ENCODE results near the gene OPA3.
"Not testable (repeated sequence)": the region's sequence is repeated elsewhere in the genome, so short reads cannot be mapped to it uniquely, and the experiment has no call there.

OPA3 gene

DNA sequence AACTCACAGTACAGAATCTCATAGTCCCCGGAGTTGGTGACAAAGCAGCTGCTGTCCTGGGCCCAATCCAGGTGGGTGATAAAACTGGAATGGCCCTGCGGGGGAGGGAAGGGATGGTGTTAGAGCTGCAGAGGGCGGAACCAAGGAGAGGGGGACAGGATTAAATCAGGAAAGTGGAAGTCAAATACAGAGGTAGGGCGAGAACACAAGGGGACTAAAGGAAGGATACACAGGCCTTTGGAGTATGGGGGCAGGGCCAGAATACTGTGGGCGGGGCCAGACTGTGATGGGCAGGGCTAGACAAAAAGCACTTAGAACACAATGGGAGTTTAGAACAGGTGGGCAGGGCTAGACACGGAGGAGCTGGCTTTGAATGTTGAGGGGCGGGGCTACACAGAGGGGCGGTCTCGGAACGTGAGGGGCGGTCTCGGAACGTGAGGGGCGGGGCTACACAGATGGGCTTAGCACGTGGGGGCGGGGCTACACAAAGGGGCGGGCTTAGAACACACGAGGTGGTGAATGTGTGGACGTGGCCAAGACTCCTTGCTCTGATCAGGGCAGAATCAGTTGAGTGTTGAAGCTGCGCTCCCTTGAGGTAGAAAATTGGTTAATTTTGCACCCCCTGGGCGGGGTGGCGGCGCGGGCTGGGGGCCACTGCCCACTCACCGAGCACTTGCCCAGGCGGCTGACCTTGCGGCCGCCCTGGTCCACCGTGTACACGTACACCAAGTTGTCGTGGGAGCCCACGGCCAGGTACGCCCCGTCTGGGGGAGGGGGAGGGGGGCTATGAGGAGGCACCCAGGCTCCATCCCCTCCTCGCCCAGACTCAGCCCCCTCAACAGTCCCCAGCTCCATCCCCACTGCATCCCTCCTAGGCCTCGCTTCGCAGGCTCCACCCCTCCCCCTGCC is 31.4 kb upstream of the OPA3 start:
- Histone ChIP-seq H3K36me3 (ENCODE audit: control insufficient read depth, insufficient read depth, low read length) (0 out of 2 replicates have a peak, but pooled peaks cover 5% of the 10 kb centered on the region), H3K27ac (ENCODE audit: low read length) (no peak overlapping the region)
- WGBS (ENCODE audit: insufficient coverage, insufficient read length) = no CpG with 5 or more reads among the region's 37 CpGs

DNA sequence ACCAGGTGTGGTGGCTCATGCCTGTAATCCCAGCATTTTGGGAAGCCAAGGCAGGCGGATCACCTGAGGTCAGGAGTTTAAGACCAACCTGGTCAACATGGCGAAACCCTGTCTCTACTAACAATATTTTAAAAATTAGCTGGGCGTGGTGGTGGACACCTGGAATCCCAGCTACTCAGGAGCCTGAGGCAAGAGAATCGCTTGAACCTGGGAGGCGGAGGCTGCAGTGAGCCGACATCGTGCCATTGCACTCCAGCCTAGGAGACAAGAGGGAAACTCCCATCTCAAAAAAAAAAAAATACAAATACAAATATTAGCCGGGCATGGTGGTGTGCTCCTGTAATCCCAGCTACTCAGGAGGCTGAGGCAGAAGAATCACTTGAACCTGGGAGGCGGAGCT is 30.5 kb upstream of the OPA3 start:
- DNase-seq (ENCODE audit: low read depth, low spot score); H3K27ac ChIP-seq (ENCODE audit: low read length); H3K9me3 ChIP-seq (ENCODE audit: control insufficient read depth, insufficient read depth, low read length); H3K36me3 ChIP-seq (ENCODE audit: control insufficient read depth, insufficient read depth, low read length); H3K4me1 ChIP-seq (ENCODE audit: control insufficient read depth, insufficient read depth, low read length); H3K4me3 ChIP-seq (ENCODE audit: low read length); H3K27me3 ChIP-seq (ENCODE audit: control insufficient read depth, insufficient read depth, low read length): not testable (repeated sequence)
- WGBS (ENCODE audit: insufficient coverage, insufficient read length) = no CpG with 5 or more reads among the region's 9 CpGs

More for the DNA sequence above, 31.4 kb upstream of the OPA3 start:
- Histone ChIP-seq H3K27me3 (ENCODE audit: control insufficient read depth, insufficient read depth, low read length) (no peaks in the 10 kb centered on the region), H3K4me3 (ENCODE audit: low read length) (peak overlapping the region; percentile 54), H3K9me3 (ENCODE audit: control insufficient read depth, insufficient read depth, low read length) (no peaks in the 10 kb centered on the region), H3K4me1 (ENCODE audit: control insufficient read depth, insufficient read depth, low read length) (no peaks in the 10 kb centered on the region)
- peak; percentile 98 for DNase-seq (ENCODE audit: low read depth, low spot score)

DNA sequence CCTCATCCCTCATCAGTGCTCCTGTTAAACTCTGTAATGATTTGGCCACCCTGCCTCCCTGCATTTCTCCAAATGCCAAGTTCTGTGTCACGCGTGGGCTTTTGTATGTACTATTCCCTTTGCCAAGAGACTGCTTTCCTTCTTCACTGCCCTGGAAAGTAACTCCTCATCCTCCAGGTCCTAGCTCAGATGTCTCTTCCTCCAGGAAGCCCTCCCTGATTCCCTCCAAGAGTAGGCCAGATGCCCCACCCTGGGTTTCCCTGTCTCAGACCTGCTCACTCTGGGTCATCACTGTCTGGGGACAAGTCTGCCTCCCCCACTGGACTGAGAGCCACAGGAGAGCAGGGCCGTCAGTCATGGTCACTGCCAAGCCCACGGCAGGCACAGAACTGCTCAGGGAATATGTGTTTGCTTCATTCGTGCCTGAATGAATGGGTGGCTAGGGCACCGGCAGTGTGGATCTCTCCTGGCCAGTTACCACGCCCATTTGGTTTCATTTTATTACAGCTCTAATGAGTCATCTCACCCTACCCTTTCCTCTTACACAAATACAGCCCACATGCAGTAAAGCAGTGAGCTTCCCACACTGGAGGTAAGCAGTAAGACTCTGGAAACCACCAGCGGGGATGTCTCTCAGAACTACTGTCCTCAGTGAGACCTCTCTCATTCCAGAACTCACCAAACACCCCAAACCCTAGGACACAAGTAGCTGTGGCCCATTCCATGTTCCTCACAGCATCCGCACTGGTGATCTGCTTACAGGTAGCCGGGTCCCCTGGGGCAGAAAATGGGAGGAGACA is 29.5 kb upstream of the OPA3 start:
- no CpG with 5 or more reads among the region's 10 CpGs for WGBS (ENCODE audit: insufficient coverage, insufficient read length)
- Histone ChIP-seq H3K27ac (ENCODE audit: low read length) (no peak overlapping the region), H3K4me3 (ENCODE audit: low read length) (no peak overlapping the region), H3K4me1 (ENCODE audit: control insufficient read depth, insufficient read depth, low read length) (no peaks in the 10 kb centered on the region), H3K27me3 (ENCODE audit: control insufficient read depth, insufficient read depth, low read length) (no peaks in the 10 kb centered on the region), H3K36me3 (ENCODE audit: control insufficient read depth, insufficient read depth, low read length) (0 out of 2 replicates have a peak, but pooled peaks cover 3% of the 10 kb centered on the region), H3K9me3 (ENCODE audit: control insufficient read depth, insufficient read depth, low read length) (no peaks in the 10 kb centered on the region)
- no peak for DNase-seq (ENCODE audit: low read depth, low spot score)

DNA sequence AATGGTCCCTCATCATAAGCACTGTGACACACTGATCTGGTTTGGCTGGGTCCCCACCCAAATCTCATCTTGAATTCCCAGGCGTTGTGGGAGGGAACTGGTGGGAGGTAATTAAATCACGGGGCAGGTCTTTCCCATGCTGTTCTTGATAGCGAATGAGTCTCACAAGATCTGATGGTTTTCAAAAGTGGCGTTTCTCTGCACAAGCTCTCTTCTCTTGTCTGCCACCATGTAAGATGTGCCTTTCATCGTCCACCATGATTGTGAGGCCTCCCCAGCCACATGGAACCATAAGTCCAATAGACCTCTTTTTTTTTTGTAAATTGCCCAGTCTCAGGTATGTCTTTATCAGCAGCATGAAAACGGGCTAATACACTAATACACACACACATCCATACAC is 24.3 kb upstream of the OPA3 start:
- no peak overlapping the region for H3K27ac ChIP-seq (ENCODE audit: low read length)
- H3K4me1 ChIP-seq (ENCODE audit: control insufficient read depth, insufficient read depth, low read length) = no peaks in the 10 kb centered on the region
- H3K9me3 ChIP-seq (ENCODE audit: control insufficient read depth, insufficient read depth, low read length) = no peaks in the 10 kb centered on the region
- 0 out of 2 replicates have a peak, but pooled peaks cover 3% of the 10 kb centered on the region for H3K36me3 ChIP-seq (ENCODE audit: control insufficient read depth, insufficient read depth, low read length)
- DNase-seq (ENCODE audit: low read depth, low spot score) = no peak
- H3K4me3 ChIP-seq (ENCODE audit: low read length) = no peak overlapping the region
- WGBS (ENCODE audit: insufficient coverage, insufficient read length) = no CpG with 5 or more reads among the region's 6 CpGs
- no peaks in the 10 kb centered on the region for H3K27me3 ChIP-seq (ENCODE audit: control insufficient read depth, insufficient read depth, low read length)

DNA sequence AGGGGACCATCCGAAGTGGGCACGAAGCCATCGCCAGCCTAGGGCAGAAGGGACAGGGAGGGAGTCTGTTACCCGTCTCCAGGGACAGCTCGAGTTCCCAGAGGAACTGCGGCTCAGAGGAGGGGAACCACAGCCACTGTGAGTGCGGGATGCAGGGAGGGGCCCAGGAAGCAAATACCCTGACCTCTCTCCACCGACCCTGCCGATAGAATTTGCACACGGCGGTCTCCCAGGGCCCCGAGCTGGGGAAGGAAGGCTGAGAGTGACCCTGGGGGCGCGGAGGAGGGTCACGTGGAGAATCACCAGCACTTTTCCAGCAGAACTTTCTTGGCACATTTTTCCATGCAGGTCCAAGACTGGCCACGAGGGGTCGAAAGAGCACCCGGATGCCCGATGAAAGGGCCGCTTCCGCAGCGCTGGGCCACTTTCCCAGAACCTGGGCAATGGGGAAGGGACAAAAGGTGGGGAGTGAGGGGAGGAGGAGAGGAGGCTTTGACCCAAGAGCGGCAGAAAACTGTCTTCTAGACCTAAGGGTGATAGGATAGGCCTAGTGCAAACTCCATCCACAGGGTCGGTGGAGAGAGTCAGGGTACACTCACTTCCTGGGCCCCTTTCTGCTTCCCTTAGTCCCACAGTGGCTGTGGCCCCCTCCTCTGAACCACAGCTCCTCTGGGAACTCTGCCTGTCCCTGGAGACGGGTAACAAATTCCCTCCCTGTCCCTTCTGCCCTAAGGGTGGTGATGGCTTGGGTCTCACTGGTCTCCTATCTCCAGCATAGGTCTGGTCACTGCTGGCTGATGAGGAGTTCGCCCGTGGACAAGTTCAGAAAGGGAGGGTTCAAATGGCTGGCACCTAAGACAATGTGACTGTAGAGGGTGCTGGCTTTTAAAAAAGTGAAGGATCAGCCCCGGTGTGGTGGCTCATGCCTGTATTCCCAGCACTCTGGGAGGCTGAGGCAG is 22.7 kb upstream of the OPA3 start:
- Histone ChIP-seq H3K27me3 (ENCODE audit: control insufficient read depth, insufficient read depth, low read length) (peaks cover 3% of the 10 kb centered on the region; the same call in 1 of the 2 replicates), H3K36me3 (ENCODE audit: control insufficient read depth, insufficient read depth, low read length) (no peaks in the 10 kb centered on the region), H3K27ac (ENCODE audit: low read length) (no peak overlapping the region), H3K4me1 (ENCODE audit: control insufficient read depth, insufficient read depth, low read length) (no peaks in the 10 kb centered on the region), H3K9me3 (ENCODE audit: control insufficient read depth, insufficient read depth, low read length) (no peaks in the 10 kb centered on the region), H3K4me3 (ENCODE audit: low read length) (peak overlapping the region; percentile 43; the same call in 1 of the 2 replicates)
- peak; percentile 71 for DNase-seq (ENCODE audit: low read depth, low spot score)
- WGBS (ENCODE audit: insufficient coverage, insufficient read length) = no CpG with 5 or more reads among the region's 28 CpGs

DNA sequence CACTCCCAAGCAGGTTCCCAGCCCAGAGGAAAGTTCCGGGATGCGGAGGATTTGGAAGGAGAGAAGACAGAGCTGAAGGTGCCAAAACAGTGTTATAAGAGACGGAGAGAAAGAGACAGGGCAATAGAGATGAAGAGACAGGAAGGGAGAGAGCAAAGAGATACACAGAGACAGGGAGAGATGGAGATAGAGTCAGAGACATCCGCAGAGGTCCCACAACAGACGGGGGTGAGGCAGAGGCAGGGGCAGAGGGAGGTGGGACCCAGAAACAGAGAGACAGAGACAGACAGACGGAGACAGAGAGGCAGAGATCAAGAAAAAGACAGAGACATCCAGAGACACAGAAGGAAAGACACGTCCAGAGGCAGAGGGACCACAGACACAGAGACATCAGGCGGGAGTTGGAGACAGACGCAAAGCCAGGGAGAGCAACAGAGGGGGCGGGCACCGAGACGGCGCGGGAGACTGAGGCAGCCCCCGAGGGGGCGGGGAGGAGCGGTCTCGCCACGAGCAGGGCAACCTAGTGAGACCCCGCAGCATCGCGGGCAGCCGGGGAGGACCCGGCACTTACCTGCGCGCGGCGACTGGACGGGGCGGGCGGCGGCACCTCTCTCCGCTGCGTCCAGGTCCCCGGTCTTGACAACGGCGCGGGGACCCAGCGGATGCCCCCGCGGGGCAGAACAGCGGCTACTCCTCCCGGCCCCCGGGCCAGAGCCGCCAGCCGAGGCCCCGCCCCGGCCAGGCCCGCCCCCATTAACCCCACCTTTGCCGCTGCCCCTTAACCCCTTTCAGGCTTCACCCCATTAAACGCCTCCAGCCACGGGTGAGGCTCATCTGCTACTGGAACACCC is 17.1 kb upstream of the OPA3 start, which contains the start of gene GPR4:
TSS of gene GPR4 (minus strand) at position 689 of the 851 bp plus-strand sequence. CDS start 10,346 bp downstream, outside the sequence.
- WGBS (ENCODE audit: insufficient coverage, insufficient read length) = no CpG with 5 or more reads among the region's 52 CpGs
- no peaks in the 10 kb centered on the region for H3K9me3 ChIP-seq (ENCODE audit: control insufficient read depth, insufficient read depth, low read length)
- no peak for DNase-seq (ENCODE audit: low read depth, low spot score)
- peaks cover 33% of the 10 kb centered on the region for H3K27me3 ChIP-seq (ENCODE audit: control insufficient read depth, insufficient read depth, low read length)
- peaks cover 11% of the 10 kb centered on the region for H3K4me1 ChIP-seq (ENCODE audit: control insufficient read depth, insufficient read depth, low read length)
- no peak within 1 kb of the TSS for H3K27ac ChIP-seq (ENCODE audit: low read length)
- H3K4me3 ChIP-seq (ENCODE audit: low read length) = peak within 1 kb of the TSS; percentile 8; the same call in 1 of the 2 replicates
- H3K36me3 ChIP-seq (ENCODE audit: control insufficient read depth, insufficient read depth, low read length) = no peaks in the 10 kb centered on the region

DNA sequence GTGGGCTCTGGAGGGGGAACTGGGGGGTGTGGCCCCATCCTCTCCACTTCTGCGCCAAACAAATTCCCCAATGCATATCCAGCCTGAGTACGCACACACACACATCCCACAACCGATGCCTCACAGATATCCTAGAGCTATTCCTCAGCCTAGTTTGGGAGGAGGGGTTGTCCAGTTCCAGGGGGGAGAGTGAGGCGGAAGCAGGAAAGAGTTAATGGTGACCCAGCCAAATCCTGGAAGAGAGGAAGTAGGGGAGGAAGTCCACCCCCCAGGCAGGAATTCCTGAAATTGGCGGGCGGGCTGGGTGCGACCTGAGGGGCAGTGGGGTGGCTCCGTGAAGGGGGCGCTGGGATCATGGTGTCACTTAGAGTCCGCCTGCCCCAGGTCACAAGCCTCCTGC is 16.5 kb upstream of the OPA3 start:
- no peak for DNase-seq (ENCODE audit: low read depth, low spot score)
- Histone ChIP-seq H3K36me3 (ENCODE audit: control insufficient read depth, insufficient read depth, low read length) (no peaks in the 10 kb centered on the region), H3K9me3 (ENCODE audit: control insufficient read depth, insufficient read depth, low read length) (no peaks in the 10 kb centered on the region), H3K4me1 (ENCODE audit: control insufficient read depth, insufficient read depth, low read length) (peaks cover 11% of the 10 kb centered on the region), H3K4me3 (ENCODE audit: low read length) (no peak overlapping the region), H3K27me3 (ENCODE audit: control insufficient read depth, insufficient read depth, low read length) (peaks cover 33% of the 10 kb centered on the region), H3K27ac (ENCODE audit: low read length) (no peak overlapping the region)
- no CpG with 5 or more reads among the region's 10 CpGs for WGBS (ENCODE audit: insufficient coverage, insufficient read length)

DNA sequence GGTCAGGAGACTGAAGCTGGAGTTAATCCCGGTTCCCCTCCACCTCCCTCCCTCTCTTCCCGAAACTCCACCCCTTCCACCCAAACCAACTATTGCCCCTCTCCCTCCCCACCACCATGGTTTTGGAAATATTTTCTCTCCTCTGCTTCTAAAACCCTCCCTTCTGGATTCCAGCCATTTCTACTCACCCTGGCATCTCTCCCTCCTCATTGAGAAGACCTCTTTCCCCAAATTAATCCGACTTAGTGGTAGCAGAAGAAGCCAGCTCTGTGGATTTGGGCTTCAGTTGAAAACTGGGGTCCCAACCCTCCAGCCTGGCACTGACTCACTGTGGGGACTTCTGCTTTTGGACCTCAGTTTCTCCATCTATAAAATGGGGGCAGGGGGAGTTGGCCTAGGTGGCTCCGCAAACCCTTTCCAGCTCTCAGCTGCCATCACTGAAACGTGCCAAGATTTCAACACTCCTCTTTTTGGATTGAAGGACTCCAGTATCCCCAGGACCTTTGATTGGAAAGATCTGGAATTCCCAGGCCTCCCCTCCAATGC is 15.8 kb upstream of the OPA3 start:
- Histone ChIP-seq H3K4me3 (ENCODE audit: low read length) (no peak overlapping the region), H3K27ac (ENCODE audit: low read length) (no peak overlapping the region), H3K9me3 (ENCODE audit: control insufficient read depth, insufficient read depth, low read length) (no peaks in the 10 kb centered on the region), H3K27me3 (ENCODE audit: control insufficient read depth, insufficient read depth, low read length) (peaks cover 33% of the 10 kb centered on the region), H3K36me3 (ENCODE audit: control insufficient read depth, insufficient read depth, low read length) (no peaks in the 10 kb centered on the region), H3K4me1 (ENCODE audit: control insufficient read depth, insufficient read depth, low read length) (peaks cover 11% of the 10 kb centered on the region)
- 83% methylated on average over 1 of the region's 5 CpGs for WGBS (ENCODE audit: insufficient coverage, insufficient read length)
- DNase-seq (ENCODE audit: low read depth, low spot score) = no peak

DNA sequence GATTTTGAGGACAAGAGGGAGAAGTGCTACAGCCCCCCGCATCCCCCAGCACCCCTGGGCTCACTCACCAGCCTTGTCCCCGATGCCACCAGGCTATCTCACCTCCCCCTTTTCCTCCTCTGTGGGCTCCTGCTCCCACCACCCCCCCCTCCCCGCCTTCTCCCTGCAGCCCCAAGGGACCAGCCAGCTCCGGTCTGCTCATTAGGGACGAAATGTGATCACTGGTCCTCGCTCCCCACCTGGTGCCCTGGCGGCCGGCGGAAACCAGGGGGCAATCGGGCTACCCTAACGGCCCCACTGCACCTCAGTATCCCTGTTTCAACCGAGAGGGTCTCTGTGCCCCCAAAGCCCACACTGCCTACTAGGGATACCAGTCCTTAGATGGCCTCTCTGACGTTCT is 14.7 kb upstream of the OPA3 start:
- DNase-seq (ENCODE audit: low read depth, low spot score) = no peak
- WGBS (ENCODE audit: insufficient coverage, insufficient read length) = no CpG with 5 or more reads among the region's 13 CpGs

More for the DNA sequence above, 14.7 kb upstream of the OPA3 start:
- Histone ChIP-seq H3K36me3 (ENCODE audit: control insufficient read depth, insufficient read depth, low read length) (no peaks in the 10 kb centered on the region), H3K4me1 (ENCODE audit: control insufficient read depth, insufficient read depth, low read length) (peaks cover 11% of the 10 kb centered on the region), H3K4me3 (ENCODE audit: low read length) (no peak overlapping the region), H3K27ac (ENCODE audit: low read length) (no peak overlapping the region), H3K9me3 (ENCODE audit: control insufficient read depth, insufficient read depth, low read length) (no peaks in the 10 kb centered on the region), H3K27me3 (ENCODE audit: control insufficient read depth, insufficient read depth, low read length) (peaks cover 33% of the 10 kb centered on the region)
